ENCODE data around the gene LIPC.

Gene LIPC

GRCh38 chr15:58459560-58459959, 27.8 kb downstream of the LIPC start:
- DNase-seq, result no peak

GRCh38 chr15:58460116-58460790, 28.5 kb downstream of the LIPC start:
- no peak for DNase-seq

- DNase-seq, result no peak
Measured at GRCh38 chr15:58460872-58461271, 29.1 kb downstream of the LIPC start.

GRCh38 chr15:58462547-58462946, 30.8 kb downstream of the LIPC start:
- DNase-seq, result no peak

- no peak for DNase-seq
Measured at GRCh38 chr15:58462973-58463663, 31.3 kb downstream of the LIPC start.

- no peak for DNase-seq
Measured at GRCh38 chr15:58463815-58464650, 32.2 kb downstream of the LIPC start.

- no peak for DNase-seq
Measured at GRCh38 chr15:58465070-58465469, 33.3 kb downstream of the LIPC start.

GRCh38 chr15:58465866-58466517, 34.2 kb downstream of the LIPC start:
- no peak for DNase-seq

GRCh38 chr15:58466566-58466965, 34.8 kb downstream of the LIPC start:
- no peak for DNase-seq

- no peak for DNase-seq
Measured at GRCh38 chr15:58467121-58467721, 35.4 kb downstream of the LIPC start.

GRCh38 chr15:58467722-58468423, 36.1 kb downstream of the LIPC start:
- DNase-seq, result no peak

- DNase-seq, result peak in 1 of 5 donors; percentile 64
Measured at GRCh38 chr15:58469432-58470353, 37.9 kb downstream of the LIPC start.

- no peak for DNase-seq
Measured at GRCh38 chr15:58471348-58471747, 39.6 kb downstream of the LIPC start.

GRCh38 chr15:58472221-58472620, 40.4 kb downstream of the LIPC start:
- no peak for DNase-seq

- peak in 4 of 5 donors; percentile 11 to 84 (median 20) for DNase-seq
Measured at GRCh38 chr15:58472821-58473581, 41.2 kb downstream of the LIPC start.

- peak in 1 of 5 donors; percentile 55 for DNase-seq
Measured at GRCh38 chr15:58473724-58474123, 41.9 kb downstream of the LIPC start.

GRCh38 chr15:58474741-58475323, 43.0 kb downstream of the LIPC start:
- DNase-seq, result no peak

- peak in 1 of 5 donors; percentile 23 for DNase-seq
Measured at GRCh38 chr15:58475573-58476524, 44.1 kb downstream of the LIPC start.

Measured in T-helper 1 cell (primary cell).